ENCODE data around the gene CABLES1.

The CABLES1 gene

GRCh38 chr18:23227726-23228070, 92.4 kb downstream of the CABLES1 start:
- no peak for DNase-seq

- peak in 1 of 5 experiments; percentile 90 for DNase-seq
Observed at GRCh38 chr18:23228102-23229061, 93.1 kb downstream of the CABLES1 start.

- DNase-seq = no peak
Observed at GRCh38 chr18:23229472-23229871, 94.2 kb downstream of the CABLES1 start.

GRCh38 chr18:23230686-23231085, 95.4 kb downstream of the CABLES1 start:
- no peak for DNase-seq

- peak in 4 of 5 experiments; percentile 38 to 100 (median 70) for DNase-seq
Observed at GRCh38 chr18:23231340-23232021, 96.2 kb downstream of the CABLES1 start.

- peak in 1 of 5 experiments; percentile 64 for DNase-seq
Observed at GRCh38 chr18:23232331-23232730, 97.0 kb downstream of the CABLES1 start.

- DNase-seq = no peak
Observed at GRCh38 chr18:23234619-23235018, 99.3 kb downstream of the CABLES1 start.

GRCh38 chr18:23235336-23235735, 100.1 kb downstream of the CABLES1 start:
- DNase-seq = no peak

GRCh38 chr18:23235860-23236259, 100.6 kb downstream of the CABLES1 start:
- no peak for DNase-seq

- DNase-seq = no peak
Observed at GRCh38 chr18:23236876-23237468, 101.7 kb downstream of the CABLES1 start.

- DNase-seq = peak in 2 of 5 experiments; percentile 19 to 82
Observed at GRCh38 chr18:23237524-23238151, 102.4 kb downstream of the CABLES1 start.

GRCh38 chr18:23238152-23238531, 102.9 kb downstream of the CABLES1 start:
- DNase-seq = no peak

- no peak for DNase-seq
Observed at GRCh38 chr18:23238651-23239349, 103.5 kb downstream of the CABLES1 start.

- DNase-seq = no peak
Observed at GRCh38 chr18:23239350-23239692, 104.0 kb downstream of the CABLES1 start.

- no peak for DNase-seq
Observed at GRCh38 chr18:23239885-23240608, 104.8 kb downstream of the CABLES1 start.

- no peak for DNase-seq
Observed at GRCh38 chr18:23240609-23240930, 105.3 kb downstream of the CABLES1 start.

- peak in 1 of 5 experiments; percentile 70 for DNase-seq
Observed at GRCh38 chr18:23241833-23242496, 106.7 kb downstream of the CABLES1 start.

GRCh38 chr18:23243178-23243577, 107.9 kb downstream of the CABLES1 start:
- no peak for DNase-seq

GRCh38 chr18:23243816-23244215, 108.5 kb downstream of the CABLES1 start:
- DNase-seq = no peak

GRCh38 chr18:23244401-23244800, 109.1 kb downstream of the CABLES1 start:
- no peak for DNase-seq

- DNase-seq = no peak
Observed at GRCh38 chr18:23245461-23245860, 110.2 kb downstream of the CABLES1 start.
